NOMO-1 treated with dmso at 0.1 percent for 144 hours (cell line): ENCODE measurements around the gene SPINT1.

Source experiments
- DNase-seq: peaks from one replicate; lab custom pipeline; 2025; ENCODE audit not compliant: unreplicated experiment; lab: John Stamatoyannopoulos, UW

SPINT1 gene, protein sequence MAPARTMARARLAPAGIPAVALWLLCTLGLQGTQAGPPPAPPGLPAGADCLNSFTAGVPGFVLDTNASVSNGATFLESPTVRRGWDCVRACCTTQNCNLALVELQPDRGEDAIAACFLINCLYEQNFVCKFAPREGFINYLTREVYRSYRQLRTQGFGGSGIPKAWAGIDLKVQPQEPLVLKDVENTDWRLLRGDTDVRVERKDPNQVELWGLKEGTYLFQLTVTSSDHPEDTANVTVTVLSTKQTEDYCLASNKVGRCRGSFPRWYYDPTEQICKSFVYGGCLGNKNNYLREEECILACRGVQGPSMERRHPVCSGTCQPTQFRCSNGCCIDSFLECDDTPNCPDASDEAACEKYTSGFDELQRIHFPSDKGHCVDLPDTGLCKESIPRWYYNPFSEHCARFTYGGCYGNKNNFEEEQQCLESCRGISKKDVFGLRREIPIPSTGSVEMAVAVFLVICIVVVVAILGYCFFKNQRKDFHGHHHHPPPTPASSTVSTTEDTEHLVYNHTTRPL

GRCh38 chr15:40843885-40844695 is at the start of gene SPINT1:
Gene SPINT1 (plus strand): TSS chr15:40844048. CDS start chr15:40844555, 507 bp downstream.
- peak; percentile 22 for DNase-seq

DNA sequence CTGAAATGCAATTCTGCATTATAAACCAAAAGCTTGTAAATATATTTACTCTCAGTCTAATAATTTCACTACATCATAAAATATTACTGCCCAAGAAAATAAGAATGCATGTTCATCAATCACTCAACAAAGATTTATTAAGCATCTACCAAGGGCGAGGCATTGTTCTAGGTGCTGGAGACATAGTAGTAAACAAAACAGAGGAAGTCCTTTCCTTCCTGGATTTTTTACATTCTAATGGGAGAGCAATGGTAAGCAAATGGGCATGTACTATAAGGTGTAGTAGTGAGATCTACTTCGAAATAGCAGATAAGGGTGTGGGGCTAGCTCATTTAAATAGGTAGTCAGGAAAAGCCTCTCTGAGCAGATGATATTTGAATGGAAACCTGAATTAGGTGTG is 47.8 kb upstream of the SPINT1 start:
- DNase-seq, result no peak

GRCh38 chr15:40796512-40796911 is 47.3 kb upstream of the SPINT1 start:
- no peak for DNase-seq

- DNase-seq, result no peak
Observed at GRCh38 chr15:40799523-40799922, 44.3 kb upstream of the SPINT1 start.

GRCh38 chr15:40803076-40803475 is 40.8 kb upstream of the SPINT1 start:
- no peak for DNase-seq

GRCh38 chr15:40803688-40804087 is 40.2 kb upstream of the SPINT1 start:
- DNase-seq, result no peak

DNA sequence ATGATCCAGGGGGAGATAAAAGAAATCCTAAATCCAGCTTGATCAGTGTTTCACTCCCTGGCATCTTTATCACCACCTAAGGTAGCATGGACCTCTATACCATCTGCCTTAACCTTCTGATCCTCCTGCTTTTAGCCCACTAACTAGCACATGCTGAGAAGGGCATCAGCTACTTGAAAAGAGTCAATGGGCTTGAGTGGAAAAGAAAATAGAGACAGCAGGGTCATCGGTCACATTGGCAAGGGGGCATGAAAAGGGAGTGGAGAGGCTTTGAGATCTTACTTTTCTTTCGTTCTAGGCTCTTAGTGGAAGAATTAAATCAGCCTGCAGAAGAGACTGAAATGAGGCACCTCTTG is 37.2 kb upstream of the SPINT1 start:
- DNase-seq, result no peak

DNA sequence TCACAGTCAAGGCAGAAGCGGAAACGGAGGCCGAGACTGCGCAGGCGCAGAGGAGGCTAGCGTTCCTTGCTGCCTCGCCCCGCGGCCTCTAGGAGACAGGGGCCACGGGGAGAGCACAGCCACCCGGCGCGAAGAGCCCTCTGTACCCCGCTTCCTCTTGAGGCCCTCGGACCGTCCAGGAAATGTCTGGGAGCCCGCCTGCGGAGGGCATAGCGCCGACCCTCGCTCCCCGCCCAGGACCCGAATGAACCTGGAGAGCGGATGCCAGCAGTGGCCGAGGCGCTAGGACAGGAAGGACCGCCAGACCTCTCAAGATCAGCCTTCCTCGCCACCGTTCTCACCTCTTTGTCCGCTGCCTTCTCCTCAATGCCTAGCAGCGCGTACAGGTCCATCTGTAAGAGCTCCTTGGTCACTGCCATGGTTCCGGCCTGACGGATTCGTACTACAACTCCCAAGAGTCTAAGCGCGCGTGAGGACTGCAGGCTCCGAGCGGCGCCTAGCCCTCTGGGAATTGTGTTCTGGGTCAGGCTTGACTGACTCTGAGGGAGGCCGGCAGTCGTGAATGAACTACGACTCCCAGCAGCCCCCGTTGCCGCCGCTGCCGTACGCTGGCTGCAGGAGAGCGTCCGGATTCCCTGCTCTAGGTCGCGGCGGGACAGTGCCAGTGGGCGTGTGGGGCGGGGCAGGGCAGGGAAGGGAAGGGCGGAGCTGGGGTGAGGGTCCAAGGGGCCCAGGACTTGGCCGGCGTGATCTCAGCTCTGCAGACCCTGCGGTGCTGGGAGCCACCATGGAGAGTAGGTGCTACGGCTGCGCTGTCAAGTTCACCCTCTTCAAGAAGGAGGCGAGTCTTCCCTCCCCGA is 36.6 kb upstream of the SPINT1 start, which contains the start of the genes DNAJC17 and ZFYVE19:
DNAJC17 (minus strand) TSS at position 446 of the 860 bp plus-strand sequence; CDS start at position 419, 27 bp downstream.
ZFYVE19 (plus strand) TSS at position 62 of the 860 bp plus-strand sequence; CDS start at position 563, 501 bp downstream.
- peak; percentile 98 for DNase-seq

- DNase-seq, result no peak
Observed at GRCh38 chr15:40807888-40808461, 35.9 kb upstream of the SPINT1 start.

- DNase-seq, result no peak
Observed at GRCh38 chr15:40808861-40809450, 34.9 kb upstream of the SPINT1 start.

DNA sequence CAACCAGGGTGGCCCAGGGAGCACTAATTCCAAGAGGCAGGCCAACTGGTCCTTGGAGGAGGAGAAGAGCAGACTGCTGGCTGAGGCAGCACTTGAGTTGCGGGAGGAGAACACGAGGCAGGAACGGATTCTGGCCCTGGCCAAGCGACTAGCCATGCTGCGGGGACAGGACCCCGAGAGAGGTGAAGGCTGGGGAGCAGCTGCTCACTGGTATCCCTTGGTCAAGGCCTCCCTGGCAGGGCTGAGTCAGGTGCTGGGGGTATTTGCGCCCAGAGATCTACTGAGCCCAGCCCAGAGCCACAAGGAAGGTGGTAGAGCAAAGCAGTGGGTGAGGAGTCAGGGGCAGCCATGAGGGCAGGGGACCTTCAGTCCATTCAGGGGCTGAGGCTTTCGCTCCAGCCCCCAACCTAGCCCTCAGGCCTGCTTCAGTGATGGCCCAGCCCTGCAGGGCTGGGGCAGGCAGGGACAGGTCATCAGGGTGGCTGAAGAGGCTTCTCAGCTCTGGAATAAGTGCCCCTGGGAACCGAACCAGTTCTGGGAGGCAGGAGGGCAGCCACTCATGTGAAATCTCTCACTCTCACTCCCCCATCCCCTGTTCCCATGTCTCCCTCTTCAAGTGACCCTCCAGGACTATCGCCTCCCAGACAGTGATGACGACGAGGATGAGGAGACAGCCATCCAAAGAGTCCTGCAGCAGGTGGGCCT is 31.0 kb upstream of the SPINT1 start:
- DNase-seq, result no peak

- DNase-seq, result no peak
Observed at GRCh38 chr15:40815042-40815698, 28.7 kb upstream of the SPINT1 start.

- no peak for DNase-seq
Observed at GRCh38 chr15:40819048-40819447, 24.8 kb upstream of the SPINT1 start.

- no peak for DNase-seq
Observed at GRCh38 chr15:40821195-40821594, 22.7 kb upstream of the SPINT1 start.

- DNase-seq, result no peak
Observed at GRCh38 chr15:40823572-40824343, 20.1 kb upstream of the SPINT1 start.

DNA sequence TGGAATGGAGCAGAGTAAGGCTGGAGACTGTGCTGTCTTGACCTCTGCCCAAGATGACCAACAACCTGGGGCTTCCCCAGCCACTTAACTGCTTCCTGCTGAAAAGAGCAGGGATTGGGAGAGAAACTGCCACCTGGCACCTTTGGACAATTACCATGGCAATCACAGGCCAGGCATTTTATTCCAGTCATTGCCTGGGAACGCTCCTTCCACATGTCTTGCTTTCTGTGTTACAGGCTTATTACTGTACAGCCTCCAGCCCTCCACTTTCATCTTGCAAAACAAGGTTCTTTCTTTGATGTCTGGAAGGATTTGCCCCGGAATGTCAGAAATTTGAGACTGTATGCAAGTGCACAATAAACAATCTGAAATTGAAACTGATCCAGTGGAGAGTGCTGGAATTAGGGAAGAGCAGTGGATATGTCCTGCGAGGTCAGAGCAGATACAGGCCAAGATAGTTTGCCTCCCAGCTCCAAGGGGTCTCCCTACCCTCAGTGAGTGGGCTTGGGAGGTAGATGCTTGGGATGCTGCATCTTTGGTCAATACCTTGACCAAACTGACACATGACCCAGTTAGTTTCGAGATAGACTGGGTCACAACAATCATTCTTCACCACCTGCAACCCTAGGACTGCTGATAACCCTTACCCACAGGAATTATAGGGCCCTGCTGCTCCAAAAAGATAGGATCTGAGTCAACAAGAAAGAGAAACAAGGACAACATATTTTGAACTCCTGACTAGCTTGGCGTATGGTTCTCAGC is 18.0 kb upstream of the SPINT1 start:
- no peak for DNase-seq

GRCh38 chr15:40826423-40827075 is 17.3 kb upstream of the SPINT1 start:
- DNase-seq, result no peak
